Measurements from ENCODE around the gene ZNF471. TPM values are rescaled to one million over a fixed set of nuclear protein-coding genes. Genes with fewer than 3 reads are reported as not detected.

The ZNF471 gene
- total and polyA plus RNA-seq, 9 donors, result 7.6 to 19.0 (median 9.6) TPM

GRCh38 chr19:56525214-56525860 lies 17.7 kb downstream of the ZNF471 start:
- Histone ChIP-seq H3K4me1 (ENCODE audit: control insufficient read depth, insufficient read depth, low read length) (no peaks in the 10 kb centered on the region), H3K36me3 (ENCODE audit: control insufficient read depth, insufficient read depth, low read length) (peaks cover 11% of the 10 kb centered on the region), H3K27ac (ENCODE audit: low read length) (no peak overlapping the region), H3K4me3 (ENCODE audit: low read length) (no peak overlapping the region), H3K27me3 (ENCODE audit: control insufficient read depth, insufficient read depth, low read length) (no peaks in the 10 kb centered on the region), H3K9me3 (replicated peaks; ENCODE audit: control insufficient read depth, low read depth, low read length) (peaks cover 76% of the 10 kb centered on the region)
- no CpG with 5 or more reads among the region's 4 CpGs for WGBS (ENCODE audit: insufficient coverage)
- no peak for DNase-seq

- H3K9me3 ChIP-seq (replicated peaks; ENCODE audit: control insufficient read depth, low read depth, low read length), result peaks cover 30% of the 10 kb centered on the region
- DNase-seq, result no peak
- H3K27me3 ChIP-seq (ENCODE audit: control insufficient read depth, insufficient read depth, low read length), result no peaks in the 10 kb centered on the region
- H3K4me1 ChIP-seq (ENCODE audit: control insufficient read depth, insufficient read depth, low read length), result peaks cover 10% of the 10 kb centered on the region
- H3K27ac ChIP-seq (ENCODE audit: low read length), result no peak overlapping the region
- H3K36me3 ChIP-seq (ENCODE audit: control insufficient read depth, insufficient read depth, low read length), result peaks cover 20% of the 10 kb centered on the region
- no peak overlapping the region for H3K4me3 ChIP-seq (ENCODE audit: low read length)
- 67% methylated on average over 1 of the region's 3 CpGs for WGBS (ENCODE audit: insufficient coverage)
These were observed 29.8 kb downstream of the ZNF471 start for GRCh38 chr19:56537442-56537841.

GRCh38 chr19:56538254-56538760 lies 30.7 kb downstream of the ZNF471 start:
- DNase-seq, result peak; percentile 95
- peaks cover 10% of the 10 kb centered on the region for H3K4me1 ChIP-seq (ENCODE audit: control insufficient read depth, insufficient read depth, low read length)
- peak overlapping the region; percentile 95 for H3K27ac ChIP-seq (ENCODE audit: low read length)
- no peaks in the 10 kb centered on the region for H3K27me3 ChIP-seq (ENCODE audit: control insufficient read depth, insufficient read depth, low read length)
- peak overlapping the region; percentile 96 for H3K4me3 ChIP-seq (ENCODE audit: low read length)
- peaks cover 30% of the 10 kb centered on the region for H3K9me3 ChIP-seq (replicated peaks; ENCODE audit: control insufficient read depth, low read depth, low read length)
- 1% methylated on average over 30 of the region's 46 CpGs for WGBS (ENCODE audit: insufficient coverage)
- peaks cover 23% of the 10 kb centered on the region for H3K36me3 ChIP-seq (ENCODE audit: control insufficient read depth, insufficient read depth, low read length)

GRCh38 chr19:56538761-56539263 lies 31.2 kb downstream of the ZNF471 start, which contains the start of gene ZFP28:
Gene ZFP28 (plus strand): TSS chr19:56538948. CDS start chr19:56539019, 71 bp downstream.
- Histone ChIP-seq H3K27me3 (ENCODE audit: control insufficient read depth, insufficient read depth, low read length) (no peaks in the 10 kb centered on the region), H3K9me3 (replicated peaks; ENCODE audit: control insufficient read depth, low read depth, low read length) (peaks cover 29% of the 10 kb centered on the region), H3K4me1 (ENCODE audit: control insufficient read depth, insufficient read depth, low read length) (peaks cover 10% of the 10 kb centered on the region), H3K36me3 (ENCODE audit: control insufficient read depth, insufficient read depth, low read length) (peaks cover 26% of the 10 kb centered on the region), H3K27ac (ENCODE audit: low read length) (peak within 1 kb of the TSS; percentile 95), H3K4me3 (ENCODE audit: low read length) (peak within 1 kb of the TSS; percentile 96)
- DNase-seq, result no peak
- 0% methylated on average over 47 of the region's 65 CpGs for WGBS (ENCODE audit: insufficient coverage)

- 67% methylated on average over 1 of the region's 2 CpGs for WGBS (ENCODE audit: insufficient coverage)
- H3K9me3 ChIP-seq (replicated peaks; ENCODE audit: control insufficient read depth, low read depth, low read length), result peaks cover 41% of the 10 kb centered on the region
- no peaks in the 10 kb centered on the region for H3K27me3 ChIP-seq (ENCODE audit: control insufficient read depth, insufficient read depth, low read length)
- peaks cover 7% of the 10 kb centered on the region for H3K4me1 ChIP-seq (ENCODE audit: control insufficient read depth, insufficient read depth, low read length)
- no peak for DNase-seq
- H3K27ac ChIP-seq (ENCODE audit: low read length), result no peak overlapping the region
- no peak overlapping the region for H3K4me3 ChIP-seq (ENCODE audit: low read length)
- H3K36me3 ChIP-seq (ENCODE audit: control insufficient read depth, insufficient read depth, low read length), result peaks cover 36% of the 10 kb centered on the region
These were observed 36.1 kb downstream of the ZNF471 start for GRCh38 chr19:56543776-56544175.

GRCh38 chr19:56547535-56547934 lies 39.9 kb downstream of the ZNF471 start:
- peaks cover 52% of the 10 kb centered on the region for H3K9me3 ChIP-seq (replicated peaks; ENCODE audit: control insufficient read depth, low read depth, low read length)
- no peaks in the 10 kb centered on the region for H3K4me1 ChIP-seq (ENCODE audit: control insufficient read depth, insufficient read depth, low read length)
- no peak overlapping the region for H3K27ac ChIP-seq (ENCODE audit: low read length)
- no CpG with 5 or more reads among the region's 6 CpGs for WGBS (ENCODE audit: insufficient coverage)
- no peak overlapping the region for H3K4me3 ChIP-seq (ENCODE audit: low read length)
- H3K27me3 ChIP-seq (ENCODE audit: control insufficient read depth, insufficient read depth, low read length), result no peaks in the 10 kb centered on the region
- no peak for DNase-seq
- peaks cover 38% of the 10 kb centered on the region for H3K36me3 ChIP-seq (ENCODE audit: control insufficient read depth, insufficient read depth, low read length)

GRCh38 chr19:56554272-56554869 lies 46.7 kb downstream of the ZNF471 start:
- peaks cover 36% of the 10 kb centered on the region for H3K36me3 ChIP-seq (ENCODE audit: control insufficient read depth, insufficient read depth, low read length)
- H3K27ac ChIP-seq (ENCODE audit: low read length), result no peak overlapping the region
- H3K4me1 ChIP-seq (ENCODE audit: control insufficient read depth, insufficient read depth, low read length), result no peaks in the 10 kb centered on the region
- H3K4me3 ChIP-seq (ENCODE audit: low read length), result no peak overlapping the region
- no CpG with 5 or more reads among the region's 6 CpGs for WGBS (ENCODE audit: insufficient coverage)
- peaks cover 52% of the 10 kb centered on the region for H3K9me3 ChIP-seq (replicated peaks; ENCODE audit: control insufficient read depth, low read depth, low read length)
- DNase-seq, result no peak
- H3K27me3 ChIP-seq (ENCODE audit: control insufficient read depth, insufficient read depth, low read length), result no peaks in the 10 kb centered on the region

- H3K36me3 ChIP-seq (ENCODE audit: control insufficient read depth, insufficient read depth, low read length), result peaks cover 2% of the 10 kb centered on the region
- DNase-seq, result no peak
- peaks cover 55% of the 10 kb centered on the region for H3K9me3 ChIP-seq (replicated peaks; ENCODE audit: control insufficient read depth, low read depth, low read length)
- H3K4me1 ChIP-seq (ENCODE audit: control insufficient read depth, insufficient read depth, low read length), result peaks cover 4% of the 10 kb centered on the region
- WGBS (ENCODE audit: insufficient coverage), result no CpG with 5 or more reads among the region's 2 CpGs
- H3K27me3 ChIP-seq (ENCODE audit: control insufficient read depth, insufficient read depth, low read length), result no peaks in the 10 kb centered on the region
- no peak overlapping the region for H3K4me3 ChIP-seq (ENCODE audit: low read length)
- no peak overlapping the region for H3K27ac ChIP-seq (ENCODE audit: low read length)
These were observed 55.1 kb downstream of the ZNF471 start for GRCh38 chr19:56562766-56563165.

- peaks cover 10% of the 10 kb centered on the region for H3K4me1 ChIP-seq (ENCODE audit: control insufficient read depth, insufficient read depth, low read length)
- under 1% methylated on average over 21 of the region's 23 CpGs for WGBS (ENCODE audit: insufficient coverage)
- peaks cover 54% of the 10 kb centered on the region for H3K9me3 ChIP-seq (replicated peaks; ENCODE audit: control insufficient read depth, low read depth, low read length)
- no peak for DNase-seq
- H3K27ac ChIP-seq (ENCODE audit: low read length), result peak overlapping the region; percentile 82
- H3K4me3 ChIP-seq (ENCODE audit: low read length), result peak overlapping the region; percentile 96
- H3K27me3 ChIP-seq (ENCODE audit: control insufficient read depth, insufficient read depth, low read length), result no peaks in the 10 kb centered on the region
- H3K36me3 ChIP-seq (ENCODE audit: control insufficient read depth, insufficient read depth, low read length), result peaks cover 31% of the 10 kb centered on the region
These were observed 59.2 kb downstream of the ZNF471 start for GRCh38 chr19:56566904-56567273.

GRCh38 chr19:56567274-56568120 lies 59.8 kb downstream of the ZNF471 start, which contains the start of gene ZNF470:
Gene ZNF470 (plus strand): TSS chr19:56567468. CDS start chr19:56570312, 2,844 bp downstream.
- H3K27ac ChIP-seq (ENCODE audit: low read length), result peak within 1 kb of the TSS; percentile 82
- whole genome bisulfite sequencing (ENCODE audit: insufficient coverage), result 3% methylated on average over 60 of the region's 66 CpGs
- no peaks in the 10 kb centered on the region for H3K27me3 ChIP-seq (ENCODE audit: control insufficient read depth, insufficient read depth, low read length)
- peaks cover 33% of the 10 kb centered on the region for H3K36me3 ChIP-seq (ENCODE audit: control insufficient read depth, insufficient read depth, low read length)
- peak within 1 kb of the TSS; percentile 96 for H3K4me3 ChIP-seq (ENCODE audit: low read length)
- peaks cover 10% of the 10 kb centered on the region for H3K4me1 ChIP-seq (ENCODE audit: control insufficient read depth, insufficient read depth, low read length)
- H3K9me3 ChIP-seq (replicated peaks; ENCODE audit: control insufficient read depth, low read depth, low read length), result peaks cover 53% of the 10 kb centered on the region
- DNase-seq, result peak; percentile 97

Data from muscle of leg (tissue), 11 donors.